Activated CD4-positive, alpha-beta T cell treated with anti-CD3 and anti-CD28 coated beads, Interleukin-2, amount 50 U/mL, for 1 hour (primary cell): ENCODE data around the gene PPT1.

Experiments used
- DNase-seq: peaks from one replicate; pipeline ENCODE4 v3.0.0-alpha.2; 2020

The PPT1 gene

GRCh38 chr1:40092241-40092640 is 4.8 kb downstream of the PPT1 start:
- no peak for DNase-seq

GRCh38 chr1:40090652-40091355 is 6.2 kb downstream of the PPT1 start:
- DNase-seq: no peak

DNA sequence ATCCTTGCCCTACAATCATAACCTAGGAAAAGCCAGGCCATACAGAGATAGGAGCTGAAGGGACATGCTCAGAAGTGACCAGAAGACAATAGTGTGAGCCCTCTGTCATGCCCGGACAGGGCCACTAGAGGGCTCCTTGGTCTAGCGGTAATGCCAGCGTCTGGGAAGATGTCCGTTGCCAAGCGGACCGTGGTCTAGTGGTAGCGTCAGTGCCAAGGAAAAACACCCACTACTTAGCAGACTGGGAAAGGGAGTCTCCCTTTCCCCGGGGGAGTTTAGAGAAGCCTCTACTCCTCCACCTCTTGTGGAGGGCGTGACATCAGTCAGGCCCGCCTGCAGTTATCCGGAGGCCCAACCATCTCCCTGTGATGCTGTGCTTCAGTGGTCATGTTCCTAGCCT is 12.3 kb downstream of the PPT1 start:
- DNase-seq: peak; percentile 28

- DNase-seq: no peak
Observed at GRCh38 chr1:40081871-40082270, 15.2 kb downstream of the PPT1 start.

GRCh38 chr1:40079774-40080400 is 17.2 kb downstream of the PPT1 start:
- DNase-seq: no peak

DNA sequence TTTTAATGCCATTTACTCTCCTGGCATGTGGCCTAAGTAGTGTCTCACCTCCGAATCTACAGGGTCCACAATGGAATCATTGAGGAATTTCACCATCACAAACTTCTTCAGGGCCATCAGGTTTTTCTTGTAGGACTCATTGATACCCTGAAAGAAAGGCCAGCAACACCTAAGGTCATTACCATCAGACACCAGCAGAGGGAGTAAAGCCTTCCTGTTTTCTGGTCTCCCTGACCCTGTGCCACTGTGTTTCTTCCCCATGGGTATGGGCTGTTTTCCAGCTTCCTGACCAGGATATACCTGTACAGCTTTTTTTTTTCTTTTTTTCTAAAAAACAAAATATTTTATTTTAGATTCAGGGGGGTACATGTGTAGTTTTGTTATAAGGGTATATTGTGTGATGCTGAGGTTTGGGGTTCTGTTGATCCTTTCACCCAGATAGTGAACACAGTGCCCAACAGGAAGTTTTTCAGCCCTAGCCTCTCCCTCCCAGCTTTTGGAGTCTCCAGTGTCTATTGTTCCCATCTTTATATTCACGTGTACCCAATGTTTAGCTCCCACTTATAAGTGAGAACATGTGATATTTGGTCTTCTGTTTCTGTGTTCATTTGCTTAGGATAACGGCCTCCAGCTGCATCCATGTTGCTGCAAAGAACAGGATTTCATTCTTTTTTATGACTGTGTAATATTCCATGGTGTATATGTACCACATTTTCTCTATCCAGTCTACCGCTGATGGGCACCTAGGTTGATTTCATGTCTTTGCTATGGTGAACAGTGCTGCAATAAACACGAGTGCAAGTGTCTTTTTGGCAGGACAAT is 18.3 kb downstream of the PPT1 start:
- DNase-seq: peak; percentile 38

DNA sequence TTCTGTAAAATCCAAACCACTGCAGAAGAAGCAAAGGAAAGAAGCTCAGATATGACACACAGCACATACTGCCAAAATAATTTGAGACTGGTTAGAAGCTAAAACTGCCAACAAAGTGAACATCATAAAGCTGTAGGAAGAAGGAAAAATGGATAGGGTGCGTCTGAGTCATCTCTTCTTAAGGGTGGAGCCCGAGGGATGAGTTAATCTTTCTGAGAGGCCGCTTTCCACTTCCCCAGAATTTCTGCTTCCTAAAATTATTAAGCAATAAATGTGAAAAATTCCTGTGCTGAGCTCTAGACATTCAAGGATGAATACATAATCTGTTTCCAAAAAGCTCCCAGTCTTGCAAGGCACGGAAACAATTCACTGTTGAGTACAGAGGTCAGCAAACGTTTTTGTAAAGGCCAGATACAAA is 20.1 kb downstream of the PPT1 start:
- no peak for DNase-seq

- no peak for DNase-seq
Observed at GRCh38 chr1:40075266-40075665, 21.8 kb downstream of the PPT1 start.

DNA sequence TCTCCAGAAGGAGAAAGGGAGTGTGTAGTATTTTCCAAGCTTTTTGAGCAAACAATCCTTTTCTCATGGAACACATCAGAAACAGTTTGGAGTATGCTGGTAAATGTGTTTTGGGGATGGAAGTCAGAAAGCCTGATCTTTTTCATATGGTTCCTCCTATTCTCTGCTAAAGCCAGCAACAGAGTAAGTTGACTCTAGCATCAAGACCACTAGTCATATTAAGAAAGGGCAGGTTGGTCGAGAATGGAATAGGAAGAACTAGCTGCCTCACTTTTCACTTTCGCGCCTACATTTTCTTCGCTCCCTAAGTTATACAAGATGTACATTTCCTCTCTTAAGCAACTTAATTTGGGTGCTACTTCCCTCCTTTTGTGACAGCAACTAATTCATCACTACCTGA is 24.0 kb downstream of the PPT1 start:
- no peak for DNase-seq

GRCh38 chr1:40072142-40072541 is 24.9 kb downstream of the PPT1 start:
- no peak for DNase-seq

DNA sequence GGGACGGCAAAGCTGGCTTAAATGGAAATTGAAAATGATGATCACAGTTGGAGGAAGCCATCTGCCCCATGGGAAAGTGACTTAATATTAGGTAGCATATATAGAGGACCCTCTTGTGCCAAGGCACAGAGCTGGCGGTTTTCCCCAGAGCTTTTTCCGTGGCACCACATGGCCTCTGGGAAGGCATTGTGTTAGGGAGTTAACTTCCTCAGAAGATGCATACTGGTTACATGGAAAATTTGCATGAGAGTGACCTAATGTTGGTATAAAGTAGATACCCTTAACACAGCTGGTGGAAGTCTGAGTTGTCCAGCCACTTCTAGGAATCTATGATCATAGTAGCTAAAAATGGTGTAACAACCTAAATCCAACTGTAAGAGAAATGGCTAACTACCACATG is 29.2 kb downstream of the PPT1 start:
- DNase-seq: no peak

- no peak for DNase-seq
Observed at GRCh38 chr1:40067023-40067422, 30.0 kb downstream of the PPT1 start.

- no peak for DNase-seq
Observed at GRCh38 chr1:40064797-40065499, 32.1 kb downstream of the PPT1 start.

- DNase-seq: no peak
Observed at GRCh38 chr1:40059960-40060750, 36.9 kb downstream of the PPT1 start.

DNA sequence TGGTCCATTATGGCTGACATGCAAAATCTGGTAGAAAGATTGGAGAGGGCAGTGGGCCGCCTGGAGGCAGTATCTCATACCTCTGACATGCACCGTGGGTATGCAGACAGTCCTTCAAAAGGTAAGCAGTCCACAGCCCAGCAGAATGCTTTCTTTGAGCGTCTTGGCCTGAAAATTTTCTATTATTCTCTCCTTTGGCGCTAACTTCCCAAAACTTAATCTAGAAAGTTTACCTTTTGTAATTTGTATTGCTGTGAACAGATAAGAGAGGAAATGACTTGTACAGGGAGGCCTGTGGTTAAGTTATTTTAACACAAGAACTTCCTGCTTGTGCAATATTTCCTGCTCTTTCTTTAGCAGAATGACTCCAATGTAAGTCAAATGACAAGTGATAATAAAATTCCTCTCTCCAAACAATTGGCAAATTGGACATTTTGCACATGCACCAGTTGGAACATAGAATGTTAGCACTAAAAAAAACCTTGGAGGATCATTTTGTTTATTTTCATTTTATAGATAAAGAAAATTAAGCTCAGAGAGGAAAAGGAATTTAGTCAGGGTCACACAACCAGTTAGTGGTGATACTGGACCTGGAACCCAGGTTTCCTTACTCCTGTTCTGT is 37.6 kb downstream of the PPT1 start:
- DNase-seq: no peak

DNA sequence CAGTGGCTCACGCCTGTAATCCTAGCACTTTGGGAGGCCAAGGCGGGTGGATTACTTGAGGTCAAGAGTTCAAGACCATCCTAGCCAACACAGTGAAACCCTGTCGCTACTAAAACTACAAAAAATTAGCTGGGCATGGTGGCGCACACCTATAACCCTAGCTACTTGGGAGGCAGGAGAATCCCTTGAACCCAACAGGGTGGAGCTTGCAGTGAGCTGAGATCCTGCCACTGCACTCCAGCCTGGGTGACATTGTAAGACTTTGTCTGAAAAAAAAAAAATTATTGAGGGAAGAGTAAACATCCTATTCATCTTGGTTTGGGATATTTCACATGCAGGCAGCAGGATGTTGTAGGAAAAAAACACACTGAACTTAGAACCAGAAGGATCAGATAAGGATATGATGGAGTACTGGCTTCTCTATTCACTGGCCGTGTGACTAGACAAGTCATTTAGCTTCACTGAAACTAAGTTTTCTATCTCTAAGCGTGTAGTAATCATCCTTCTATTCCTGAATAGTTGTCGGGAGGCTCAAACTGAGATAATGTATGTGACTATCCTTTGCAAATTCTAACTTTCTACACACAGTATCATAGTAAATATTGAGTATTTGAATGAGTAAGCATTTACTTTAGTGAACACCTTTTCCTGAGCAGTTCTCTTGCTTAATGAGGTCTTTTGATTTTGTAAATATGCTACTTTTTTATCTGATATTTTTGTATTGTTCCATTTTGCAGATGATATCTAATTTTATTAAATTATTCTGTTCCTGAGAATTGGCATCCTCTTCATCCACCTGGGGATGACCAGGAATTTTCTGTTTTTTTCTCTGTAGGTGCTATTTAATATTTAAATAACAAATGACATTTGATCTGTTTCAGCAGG is 38.4 kb downstream of the PPT1 start:
- no peak for DNase-seq

DNA sequence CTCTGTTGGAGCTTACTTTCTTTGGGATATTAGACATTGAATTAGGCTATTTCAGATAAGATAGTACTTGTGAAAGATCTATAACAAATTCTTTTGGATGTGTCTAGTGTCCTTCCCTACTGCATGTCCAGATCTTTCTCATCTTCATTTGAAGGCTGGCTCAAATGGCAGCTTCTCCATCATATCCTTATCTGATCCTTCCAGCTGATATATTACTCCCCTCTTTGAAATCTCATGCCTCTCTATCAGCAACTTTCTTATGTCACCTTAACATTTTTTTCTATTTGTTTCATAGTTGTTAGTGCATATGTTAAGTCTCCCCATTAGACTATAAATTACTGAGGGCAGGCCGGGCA is 39.0 kb downstream of the PPT1 start:
- no peak for DNase-seq

- no peak for DNase-seq
Observed at GRCh38 chr1:40057310-40058030, 39.6 kb downstream of the PPT1 start.

GRCh38 chr1:40056519-40057309 is 40.3 kb downstream of the PPT1 start:
- DNase-seq: no peak
